ENCODE measurements around the gene CIDEB. TPM values are rescaled to one million over a fixed set of nuclear protein-coding genes. Genes with fewer than 3 reads are reported as not detected.

CIDEB gene
- total RNA-seq, 2 experiments from 2014 or later = 14.2 to 14.4 TPM

DNA sequence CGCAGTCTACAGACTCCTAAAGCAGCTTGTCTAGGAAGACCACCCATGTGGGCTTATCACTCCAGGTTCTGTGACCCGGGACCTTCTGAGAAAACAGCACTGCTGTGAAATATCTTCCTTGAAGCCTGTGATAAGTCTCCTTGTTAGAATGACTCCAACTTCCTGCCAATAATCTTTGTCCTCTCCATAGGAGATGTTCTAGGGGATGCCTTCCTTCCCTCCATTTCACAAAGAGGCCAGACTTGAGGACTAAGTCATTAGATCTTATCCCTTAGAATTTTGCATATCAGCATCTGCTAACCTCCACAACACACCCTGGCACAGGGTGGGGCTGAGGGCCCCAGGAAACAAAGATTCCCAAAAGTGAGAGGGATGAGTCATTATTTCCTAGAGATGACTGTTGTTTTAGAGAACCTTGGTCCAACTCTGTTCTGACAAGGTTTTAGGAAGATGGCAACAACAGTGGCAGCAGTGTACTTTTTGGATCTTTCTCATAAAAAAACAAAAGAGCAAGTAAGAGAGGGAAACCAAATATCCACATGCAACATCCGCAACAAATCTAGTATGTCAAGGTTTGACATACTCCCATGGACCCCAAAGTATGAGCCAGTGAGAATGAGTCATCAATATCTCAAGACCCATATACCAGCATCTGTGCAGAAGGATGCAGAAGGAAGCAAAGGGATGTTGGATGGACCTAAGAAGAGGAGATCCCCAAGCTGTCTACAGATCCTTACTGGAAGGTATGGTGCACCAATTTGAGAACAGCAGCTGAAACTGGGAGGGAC is 9.6 kb upstream of the CIDEB start:
- ChIA-PET CTCF (interaction anchor here (1.7 kb wide), 1 partner anchor 8 kb away, joined by 4 read pairs; no protein-coding TSS in a partner anchor), POLR2A (no interaction called here)

DNA sequence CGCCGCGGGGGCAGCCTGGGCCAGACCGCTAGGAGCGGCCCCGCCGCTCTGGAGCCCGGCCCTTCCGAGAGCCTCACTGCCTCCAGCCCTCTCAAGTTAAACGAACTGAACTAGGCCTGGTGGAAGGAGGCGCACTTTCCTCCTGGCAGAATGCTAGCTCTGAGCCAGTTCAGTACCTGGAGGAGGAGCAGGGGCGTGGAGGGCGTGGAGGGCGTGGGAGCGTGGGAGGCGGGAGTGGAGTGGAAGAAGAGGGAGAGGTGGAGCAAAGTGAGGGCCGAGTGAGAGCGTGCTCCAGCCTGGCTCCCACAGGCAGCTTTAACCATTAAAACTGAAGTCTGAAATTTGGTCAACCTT is 8.8 kb upstream of the CIDEB start:
- POLR2A ChIA-PET = no interaction called here
- CTCF ChIA-PET = interaction anchor here (1.7 kb wide), 1 partner anchor 9 kb away, joined by 4 read pairs; no protein-coding TSS in a partner anchor

DNA sequence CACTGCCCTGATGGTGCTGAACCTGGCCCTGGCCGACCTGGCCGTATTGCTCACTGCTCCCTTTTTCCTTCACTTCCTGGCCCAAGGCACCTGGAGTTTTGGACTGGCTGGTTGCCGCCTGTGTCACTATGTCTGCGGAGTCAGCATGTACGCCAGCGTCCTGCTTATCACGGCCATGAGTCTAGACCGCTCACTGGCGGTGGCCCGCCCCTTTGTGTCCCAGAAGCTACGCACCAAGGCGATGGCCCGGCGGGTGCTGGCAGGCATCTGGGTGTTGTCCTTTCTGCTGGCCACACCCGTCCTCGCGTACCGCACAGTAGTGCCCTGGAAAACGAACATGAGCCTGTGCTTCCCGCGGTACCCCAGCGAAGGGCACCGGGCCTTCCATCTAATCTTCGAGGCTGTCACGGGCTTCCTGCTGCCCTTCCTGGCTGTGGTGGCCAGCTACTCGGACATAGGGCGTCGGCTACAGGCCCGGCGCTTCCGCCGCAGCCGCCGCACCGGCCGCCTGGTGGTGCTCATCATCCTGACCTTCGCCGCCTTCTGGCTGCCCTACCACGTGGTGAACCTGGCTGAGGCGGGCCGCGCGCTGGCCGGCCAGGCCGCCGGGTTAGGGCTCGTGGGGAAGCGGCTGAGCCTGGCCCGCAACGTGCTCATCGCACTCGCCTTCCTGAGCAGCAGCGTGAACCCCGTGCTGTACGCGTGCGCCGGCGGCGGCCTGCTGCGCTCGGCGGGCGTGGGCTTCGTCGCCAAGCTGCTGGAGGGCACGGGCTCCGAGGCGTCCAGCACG is 8.2 kb upstream of the CIDEB start:
- POLR2A ChIA-PET = no interaction called here
- CTCF ChIA-PET = interaction anchor here (0.8 to 1.7 kb wide), 2 partner anchors 9 to 18 kb away, joined by 3 to 4 read pairs; no protein-coding TSS in a partner anchor

DNA sequence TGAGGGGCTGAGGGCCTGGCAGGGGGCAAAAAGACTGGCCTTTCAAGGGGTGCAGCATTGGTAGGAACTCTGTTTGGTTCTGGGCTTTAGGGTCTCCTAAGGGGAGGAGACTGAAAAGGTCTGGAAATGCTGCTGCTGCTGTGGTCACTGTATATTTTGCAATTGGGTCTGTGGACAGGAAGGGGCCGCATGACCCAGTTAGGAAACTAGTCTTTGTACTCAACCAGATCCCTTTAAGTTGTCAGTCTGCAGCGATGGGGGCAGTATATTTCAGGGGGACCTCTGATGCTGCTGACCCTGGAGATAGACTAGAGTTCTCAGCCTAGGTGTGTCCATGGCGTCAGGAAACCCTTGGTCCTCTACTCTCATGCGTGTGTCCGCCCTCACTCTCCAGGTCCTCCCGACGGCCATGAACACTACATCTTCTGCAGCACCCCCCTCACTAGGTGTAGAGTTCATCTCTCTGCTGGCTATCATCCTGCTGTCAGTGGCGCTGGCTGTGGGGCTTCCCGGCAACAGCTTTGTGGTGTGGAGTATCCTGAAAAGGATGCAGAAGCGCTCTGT is 7.5 kb upstream of the CIDEB start:
- CTCF ChIA-PET = interaction anchor here (0.8 to 1.7 kb wide), 2 partner anchors 10 to 18 kb away, joined by 3 to 4 read pairs; no protein-coding TSS in a partner anchor
- POLR2A ChIA-PET = no interaction called here

DNA sequence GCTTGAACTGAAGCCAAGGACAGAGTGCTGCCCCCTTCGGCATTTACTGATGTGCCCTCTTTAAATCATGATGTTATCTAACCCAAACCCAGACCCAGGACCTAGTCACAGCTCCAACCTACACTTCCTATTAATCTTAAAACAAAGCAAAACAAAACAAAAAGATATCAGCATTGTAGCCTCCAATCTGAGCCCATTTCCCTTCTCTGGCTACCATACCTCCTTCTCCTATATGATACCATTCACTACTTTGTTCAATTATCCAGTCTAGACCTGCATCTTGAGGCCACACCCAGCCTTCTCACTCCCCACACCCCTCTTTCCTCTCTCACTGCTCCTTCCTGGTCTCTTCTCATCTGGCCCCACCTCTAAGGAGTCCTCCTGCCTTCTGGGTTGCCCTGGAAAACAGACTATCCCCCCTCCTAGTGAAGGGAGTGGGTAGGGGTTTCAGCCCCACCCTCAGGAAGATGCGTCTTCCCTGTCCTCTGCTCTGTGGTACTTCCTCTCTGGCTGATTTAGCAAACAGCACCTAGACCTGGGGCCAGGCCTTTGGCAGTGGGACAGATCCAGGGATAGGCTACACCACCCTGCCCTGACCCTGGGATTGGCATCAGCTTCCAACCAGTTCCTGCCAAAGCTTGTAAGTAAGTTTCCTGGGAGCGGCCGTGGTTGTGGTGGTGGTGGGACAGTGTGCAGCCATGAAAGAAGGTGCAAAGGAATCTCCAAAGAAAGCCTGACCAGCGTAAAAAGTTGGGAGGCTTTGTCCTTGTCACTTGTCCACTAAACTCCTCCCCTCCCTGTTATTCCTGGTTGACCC is 6.8 kb upstream of the CIDEB start:
- POLR2A ChIA-PET = no interaction called here

DNA sequence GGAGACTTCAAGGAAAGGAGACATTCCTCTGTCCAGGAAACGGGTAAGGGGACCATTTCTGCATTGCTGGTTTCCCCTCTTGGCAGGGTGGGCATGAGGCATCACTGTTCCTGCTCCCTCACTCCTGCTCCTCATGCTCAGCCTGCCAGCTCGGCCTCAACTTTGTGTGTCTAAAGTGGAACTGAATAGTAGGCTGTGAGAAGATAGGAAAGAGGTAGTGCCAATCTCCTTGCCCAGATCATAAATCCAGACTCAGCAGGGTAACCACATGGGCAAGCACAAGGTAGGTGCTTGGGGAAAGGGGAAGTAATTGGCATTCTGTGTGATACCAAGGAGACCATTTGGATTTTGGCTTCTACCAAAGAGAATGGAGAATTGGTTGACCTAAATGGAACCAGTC is 6.1 kb upstream of the CIDEB start:
- CTCF ChIA-PET = interaction anchor here (1.3 to 8.6 kb wide), 4 partner anchors 10 to 32 kb away, joined by 3 to 57 read pairs (median 4); partner anchors contain the start of gene ADCY4
- POLR2A ChIA-PET = interaction anchor here (0.7 kb wide), 2 partner anchors 99 to 309 kb away, joined by 3 read pairs; no protein-coding TSS in a partner anchor

More for the DNA sequence above, 6.8 kb upstream of the CIDEB start:
- CTCF ChIA-PET = interaction anchor here (1.3 to 8.6 kb wide), 4 partner anchors 11 to 33 kb away, joined by 3 to 57 read pairs (median 4); partner anchors contain the start of gene ADCY4

DNA sequence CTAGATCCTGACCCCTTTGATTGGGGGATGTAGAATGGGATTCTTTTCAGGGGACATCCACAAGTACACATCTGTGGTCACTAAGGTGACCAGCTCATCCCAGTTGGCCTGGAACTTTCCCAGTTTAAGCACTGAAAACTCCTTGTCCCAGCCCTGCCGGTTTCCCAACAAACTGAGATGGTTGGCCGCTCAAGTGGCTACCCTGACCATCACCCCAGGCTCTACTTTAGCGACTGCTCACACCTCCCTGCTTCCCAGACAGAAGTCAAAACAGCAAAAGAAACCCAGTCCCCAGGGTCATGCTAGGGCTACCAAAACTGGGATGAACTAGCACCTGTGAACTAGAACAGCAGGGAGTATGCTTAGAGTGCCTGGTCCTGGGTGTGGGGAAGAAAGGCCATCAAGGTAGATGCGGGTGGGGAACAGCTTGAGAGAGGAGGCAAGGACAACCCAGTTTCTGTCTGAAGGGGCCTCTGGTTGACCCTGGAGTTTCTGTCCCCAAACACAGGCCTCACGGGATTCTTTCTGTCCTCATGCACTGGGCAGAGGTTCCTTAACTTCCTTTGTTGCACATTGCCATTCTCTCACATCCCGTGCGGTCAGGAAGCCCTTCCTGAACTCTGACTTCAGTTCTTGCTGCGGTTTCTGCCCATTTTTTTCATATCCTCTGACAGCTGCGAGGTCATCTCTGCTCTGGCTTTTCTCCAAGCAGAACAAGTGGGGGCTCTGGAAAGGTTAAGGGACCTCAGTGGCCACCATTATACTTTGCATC is 5.1 kb upstream of the CIDEB start:
- POLR2A ChIA-PET = interaction anchor here (0.7 kb wide), 1 partner anchor 310 kb away, joined by 3 read pairs; no protein-coding TSS in a partner anchor
- CTCF ChIA-PET = interaction anchor here (1.1 to 8.6 kb wide), 5 partner anchors 10 to 118 kb away, joined by 3 to 57 read pairs (median 7); partner anchors contain the start of genes ADCY4, CBLN3, CHMP4A and KHNYN

DNA sequence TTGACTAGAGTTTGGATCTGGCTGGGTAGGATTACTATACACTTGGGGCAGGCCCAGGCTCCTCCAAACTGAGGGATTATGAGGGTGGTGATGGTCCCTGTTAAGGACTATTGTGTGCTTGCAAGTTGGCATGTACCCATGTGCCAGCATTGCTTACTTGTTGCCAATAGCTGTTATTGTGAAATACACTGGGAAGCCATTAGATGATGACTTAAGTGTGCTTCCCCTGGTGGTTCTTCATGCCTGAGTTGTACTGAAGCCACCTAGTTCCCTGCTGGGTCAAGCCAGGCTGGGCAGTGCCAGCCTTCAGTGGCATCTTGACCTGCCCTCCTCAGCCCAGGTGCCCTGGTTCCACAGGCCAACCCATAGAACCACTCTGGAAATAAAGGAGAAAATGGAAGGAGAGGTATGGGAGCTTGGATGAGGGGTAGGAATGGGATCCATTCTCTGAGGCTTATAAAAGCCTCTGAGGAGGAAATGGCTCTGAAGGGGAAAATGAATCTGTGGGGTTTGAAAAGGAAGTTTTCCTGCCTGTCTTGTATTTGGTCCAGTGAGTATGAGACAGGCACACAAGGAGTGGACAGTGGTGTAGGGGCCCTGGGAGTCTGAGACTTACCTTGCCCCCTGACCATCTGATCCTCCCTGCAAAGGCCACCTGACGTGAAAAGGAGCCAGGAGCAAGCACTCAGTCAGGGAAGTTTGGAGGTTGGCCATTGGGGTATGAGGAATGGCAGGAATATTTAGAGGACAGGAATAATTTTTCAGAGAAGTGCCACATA is 4.2 kb upstream of the CIDEB start:
- POLR2A ChIA-PET = interaction anchor here (1.2 to 2.6 kb wide), 3 partner anchors 12 to 117 kb away, joined by 3 to 21 read pairs (median 9); partner anchors contain the start of genes DHRS1, NOP9, TINF2 and TM9SF1

DNA sequence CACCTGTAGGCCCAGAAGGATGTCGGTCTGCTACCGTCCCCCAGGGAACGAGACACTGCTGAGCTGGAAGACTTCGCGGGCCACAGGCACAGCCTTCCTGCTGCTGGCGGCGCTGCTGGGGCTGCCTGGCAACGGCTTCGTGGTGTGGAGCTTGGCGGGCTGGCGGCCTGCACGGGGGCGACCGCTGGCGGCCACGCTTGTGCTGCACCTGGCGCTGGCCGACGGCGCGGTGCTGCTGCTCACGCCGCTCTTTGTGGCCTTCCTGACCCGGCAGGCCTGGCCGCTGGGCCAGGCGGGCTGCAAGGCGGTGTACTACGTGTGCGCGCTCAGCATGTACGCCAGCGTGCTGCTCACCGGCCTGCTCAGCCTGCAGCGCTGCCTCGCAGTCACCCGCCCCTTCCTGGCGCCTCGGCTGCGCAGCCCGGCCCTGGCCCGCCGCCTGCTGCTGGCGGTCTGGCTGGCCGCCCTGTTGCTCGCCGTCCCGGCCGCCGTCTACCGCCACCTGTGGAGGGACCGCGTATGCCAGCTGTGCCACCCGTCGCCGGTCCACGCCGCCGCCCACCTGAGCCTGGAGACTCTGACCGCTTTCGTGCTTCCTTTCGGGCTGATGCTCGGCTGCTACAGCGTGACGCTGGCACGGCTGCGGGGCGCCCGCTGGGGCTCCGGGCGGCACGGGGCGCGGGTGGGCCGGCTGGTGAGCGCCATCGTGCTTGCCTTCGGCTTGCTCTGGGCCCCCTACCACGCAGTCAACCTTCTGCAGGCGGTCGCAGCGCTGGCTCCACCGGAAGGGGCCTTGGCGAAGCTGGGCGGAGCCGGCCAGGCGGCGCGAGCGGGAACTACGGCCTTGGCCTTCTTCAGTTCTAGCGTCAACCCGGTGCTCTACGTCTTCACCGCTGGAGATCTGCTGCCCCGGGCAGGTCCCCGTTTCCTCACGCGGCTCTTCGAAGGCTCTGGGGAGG is 3.1 kb upstream of the CIDEB start, which contains the start of gene LTB4R:
TSS of gene LTB4R (plus strand) at position 857 of the 959 bp plus-strand sequence. CDS start 4,150 bp downstream, outside the sequence.
- POLR2A ChIA-PET = interaction anchor here (0.9 to 2.6 kb wide), 5 partner anchors 11 to 120 kb away, joined by 3 to 21 read pairs (median 4); partner anchors contain the start of genes DHRS1, NOP9, TINF2 and TM9SF1
- CTCF ChIA-PET = interaction anchor here (1.0 to 8.6 kb wide), 10 partner anchors 11 to 125 kb away, joined by 3 to 57 read pairs (median 13); partner anchors contain the start of genes ADCY4, CBLN3, DHRS1 and KHNYN

More for the DNA sequence above, 4.2 kb upstream of the CIDEB start:
- CTCF ChIA-PET = interaction anchor here (1.0 to 8.6 kb wide), 8 partner anchors 9 to 124 kb away, joined by 3 to 57 read pairs (median 25); partner anchors contain the start of genes ADCY4, CBLN3, DHRS1 and KHNYN

DNA sequence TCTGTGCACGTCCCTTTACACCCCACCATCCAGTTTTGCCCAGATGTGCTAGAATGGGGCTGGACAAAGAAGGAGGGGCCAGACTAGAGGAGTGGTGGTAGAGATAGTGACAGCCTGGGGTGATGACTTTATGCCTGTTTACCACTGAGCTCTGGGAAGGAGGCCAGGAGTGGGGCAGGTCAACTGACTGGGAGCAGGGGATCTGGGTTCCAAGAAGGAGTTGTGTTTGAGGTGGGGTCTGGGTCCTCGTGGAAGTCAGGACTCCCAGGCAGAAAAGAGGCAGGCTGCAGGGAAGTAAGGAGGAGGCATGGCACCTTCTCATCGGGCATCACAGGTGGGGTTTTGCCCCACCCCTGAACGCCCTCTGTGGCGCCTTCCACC is 2.5 kb upstream of the CIDEB start:
- ChIA-PET CTCF (interaction anchor here (1.2 to 8.6 kb wide), 8 partner anchors 12 to 126 kb away, joined by 3 to 57 read pairs (median 25); partner anchors contain the start of genes ADCY4, CBLN3, DHRS1 and KHNYN), POLR2A (interaction anchor here (0.9 to 2.6 kb wide), 4 partner anchors 10 to 121 kb away, joined by 3 to 21 read pairs (median 6); partner anchors contain the start of genes DHRS1, NOP9 and TINF2)

DNA sequence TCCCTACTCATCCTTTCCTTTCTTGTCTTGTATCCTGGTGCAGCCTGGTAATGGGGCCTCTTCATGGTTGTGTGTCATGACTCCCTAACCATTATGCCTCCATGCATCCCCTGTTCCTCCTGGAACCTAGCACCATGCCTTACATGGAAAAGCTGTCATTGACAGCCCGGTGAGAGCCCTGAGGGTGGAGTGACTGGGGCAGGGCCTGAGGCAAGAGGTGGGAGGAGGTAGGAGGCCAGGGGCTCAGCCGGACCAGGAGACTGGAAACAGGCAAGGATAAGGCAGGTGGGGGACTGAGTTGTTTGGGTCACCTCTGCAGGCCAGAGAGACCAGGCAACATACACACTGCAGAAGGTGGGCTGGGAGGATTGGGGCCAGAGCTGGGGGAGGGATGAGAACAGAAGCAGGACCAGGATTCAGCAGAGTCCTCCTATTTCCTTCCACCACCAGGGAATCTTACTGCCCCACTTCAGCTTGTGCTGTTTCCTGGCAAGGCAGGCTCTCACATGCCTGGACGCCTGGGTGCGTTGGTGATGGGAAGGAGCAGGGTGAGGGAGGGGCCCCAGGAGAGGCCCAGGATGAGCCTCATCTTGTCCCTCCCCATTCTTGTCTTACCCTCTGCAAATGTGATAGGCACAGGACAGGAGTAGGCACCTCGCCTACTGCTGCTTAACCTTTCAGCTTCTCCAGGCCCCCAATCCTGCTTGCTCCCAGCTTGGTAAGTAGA is 1.9 kb upstream of the CIDEB start, which contains the start of gene LTB4R2:
TSS of gene LTB4R2 (plus strand) at position 603 of the 727 bp plus-strand sequence. CDS start 525 bp downstream, outside the sequence.
- POLR2A ChIA-PET = interaction anchor here (0.9 to 2.6 kb wide), 4 partner anchors 9 to 121 kb away, joined by 3 to 21 read pairs (median 6); partner anchors contain the start of genes DHRS1, NOP9 and TINF2
- CTCF ChIA-PET = interaction anchor here (0.8 to 8.6 kb wide), 10 partner anchors 11 to 127 kb away, joined by 3 to 57 read pairs (median 15); partner anchors contain the start of genes ADCY4, CBLN3, DHRS1 and KHNYN

DNA sequence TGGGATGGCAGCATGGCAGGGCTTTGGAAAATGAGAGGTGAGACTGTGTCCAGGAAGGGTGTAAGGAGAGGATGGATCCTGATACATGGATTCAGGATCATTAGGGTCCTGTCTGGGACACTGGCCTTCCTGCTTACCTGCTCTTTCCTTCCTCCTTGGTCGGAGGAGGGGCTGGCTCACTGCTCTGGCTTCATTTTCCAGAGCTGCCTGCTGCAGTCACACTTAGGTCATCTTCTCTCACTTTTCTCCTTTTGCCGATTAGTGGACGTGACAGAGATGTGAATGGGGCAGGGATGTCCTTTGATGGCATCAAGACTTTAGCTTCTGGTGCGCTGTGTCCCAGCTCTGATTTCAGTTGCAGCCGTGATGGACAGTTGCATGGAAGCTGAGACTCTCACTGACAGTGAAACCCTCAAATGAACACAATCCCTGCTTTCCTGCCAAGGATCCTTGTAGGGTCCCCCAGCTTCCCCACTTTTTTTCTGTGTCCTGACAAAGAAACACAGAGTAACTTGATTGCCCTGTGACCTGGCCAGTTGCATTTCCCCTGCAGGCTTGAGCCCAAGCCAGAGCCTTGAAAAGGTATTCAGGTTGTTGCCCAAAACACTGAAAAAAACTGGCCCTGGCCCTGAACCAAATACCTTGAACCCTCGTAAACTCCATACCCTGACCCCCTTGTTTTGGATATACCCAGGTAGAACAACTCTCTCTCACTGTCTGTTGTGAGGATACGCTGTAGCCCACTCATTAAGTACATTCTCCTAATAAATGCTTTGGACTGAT is 756 bp upstream of the CIDEB start:
- ChIA-PET POLR2A (interaction anchor here (0.9 to 1.1 kb wide), 2 partner anchors 9 to 67 kb away, joined by 3 read pairs; partner anchors contain the start of genes DHRS1, NOP9 and TINF2), CTCF (interaction anchor here (0.7 to 8.6 kb wide), 27 partner anchors 10 to 228 kb away, joined by 3 to 57 read pairs (median 6); partner anchors contain the start of genes ADCY4, CBLN3, CHMP4A and DHRS1)

DNA sequence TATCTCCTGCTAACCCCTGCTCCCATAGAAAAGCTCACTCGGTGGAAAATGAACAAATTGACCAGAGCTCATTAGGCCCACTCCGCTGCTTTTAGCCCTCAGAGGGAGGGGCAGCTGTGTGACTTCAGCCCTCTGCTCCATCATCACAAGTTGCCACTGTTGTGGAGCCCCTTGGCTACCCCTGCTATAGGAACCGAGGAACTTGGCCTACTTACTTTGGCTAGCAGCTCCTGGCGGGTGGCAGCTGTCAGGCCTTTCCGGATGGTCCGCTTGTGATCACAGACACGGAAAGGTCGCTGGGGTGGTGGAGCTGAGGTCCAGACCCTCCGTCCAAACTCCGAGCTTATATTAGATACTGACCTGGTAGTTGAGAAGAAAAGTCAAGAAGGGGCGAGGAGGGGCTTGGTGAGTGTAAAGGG is 612 bp downstream of the CIDEB start:
- CTCF ChIA-PET = interaction anchor here (1.3 to 8.6 kb wide), 14 partner anchors 8 to 227 kb away, joined by 3 to 57 read pairs (median 6); partner anchors contain the start of genes ADCY4, DHRS1, NOP9 and TINF2
- POLR2A ChIA-PET = no interaction called here

Data from activated CD8-positive, alpha-beta memory T cell treated with anti-CD3 and anti-CD28 coated beads for 36 hours (primary cell).